ENCODE measurements around the gene FOXP1. TPM values are rescaled to one million over a fixed set of nuclear protein-coding genes. Genes with fewer than 3 reads are reported as not detected.

The FOXP1 gene
- total and polyA plus RNA-seq, 2 donors (not counting 1 experiment from before 2014, with no cell fraction given) = 70.3 to 101 TPM

GRCh38 chr3:71229905-71230657 is 353.4 kb downstream of the FOXP1 start:
- Histone ChIP-seq H3K9me3 (ENCODE audit: control insufficient read depth, insufficient read depth, low read depth, low read length) (no peaks in the 10 kb centered on the region), H4K20me1 (ENCODE audit: control insufficient read depth, extremely low read depth, insufficient read depth, low read length) (no peaks in the 10 kb centered on the region), H3K27me3 (ENCODE audit: control insufficient read depth, insufficient read depth, low read length) (no peaks in the 10 kb centered on the region), H3K4me1 (ENCODE audit: control insufficient read depth, extremely low read depth, insufficient read depth, low read length) (peaks cover 13% of the 10 kb centered on the region), H2AFZ (ENCODE audit: low read length) (no peak overlapping the region), H3K36me3 (ENCODE audit: control insufficient read depth, insufficient read depth, low read length) (no peaks in the 10 kb centered on the region), H3K27ac (ENCODE audit: insufficient read depth, low read length) (no peak overlapping the region), H3K4me2 (ENCODE audit: extremely low read depth, insufficient read depth, low read length) (no peak overlapping the region), H3K9ac (ENCODE audit: insufficient read depth, low read length) (no peak overlapping the region), H3K4me3 (replicated peaks in 1 of 4; ENCODE audit: control extremely low read depth in 1 of 4, insufficient read depth in 1 of 4, low read depth in 3 of 4, low read length in 4 of 4) (no peak overlapping the region), H3K79me2 (ENCODE audit: control insufficient read depth, insufficient read depth, low read length) (no peaks in the 10 kb centered on the region)
- TF ChIP-seq EZH2 (IDR thresholded peaks at IDR 0.05; ENCODE audit: low read length, missing control alignments) = no peak
- TF ChIP-seq CTCF (conservative IDR thresholded peaks at IDR 0.05 in 1 of 2, IDR thresholded peaks at IDR 0.05 in 1 of 2; ENCODE audit: low read depth in 1 of 2, low read length in 2 of 2) = no peak
- no peak for DNase-seq (ENCODE audit: low read depth in 2 of 2)

- no peaks in the 10 kb centered on the region for H3K9me3 ChIP-seq (ENCODE audit: control insufficient read depth, insufficient read depth, low read depth, low read length)
- no peak overlapping the region for H3K4me3 ChIP-seq (replicated peaks in 1 of 4; ENCODE audit: control extremely low read depth in 1 of 4, insufficient read depth in 1 of 4, low read depth in 3 of 4, low read length in 4 of 4)
- H3K36me3 ChIP-seq (ENCODE audit: control insufficient read depth, insufficient read depth, low read length) = no peaks in the 10 kb centered on the region
- H2AFZ ChIP-seq (ENCODE audit: low read length) = no peak overlapping the region
- no peak overlapping the region for H3K9ac ChIP-seq (ENCODE audit: insufficient read depth, low read length)
- H3K27ac ChIP-seq (ENCODE audit: insufficient read depth, low read length) = no peak overlapping the region
- no peak for TF ChIP-seq CTCF (conservative IDR thresholded peaks at IDR 0.05 in 1 of 2, IDR thresholded peaks at IDR 0.05 in 1 of 2; ENCODE audit: low read depth in 1 of 2, low read length in 2 of 2)
- TF ChIP-seq EZH2 (IDR thresholded peaks at IDR 0.05; ENCODE audit: low read length, missing control alignments) = no peak
- no peaks in the 10 kb centered on the region for H3K27me3 ChIP-seq (ENCODE audit: control insufficient read depth, insufficient read depth, low read length)
- H4K20me1 ChIP-seq (ENCODE audit: control insufficient read depth, extremely low read depth, insufficient read depth, low read length) = no peaks in the 10 kb centered on the region
- no peaks in the 10 kb centered on the region for H3K79me2 ChIP-seq (ENCODE audit: control insufficient read depth, insufficient read depth, low read length)
- DNase-seq (ENCODE audit: low read depth in 2 of 2) = no peak
- no peak overlapping the region for H3K4me2 ChIP-seq (ENCODE audit: extremely low read depth, insufficient read depth, low read length)
- peaks cover 17% of the 10 kb centered on the region for H3K4me1 ChIP-seq (ENCODE audit: control insufficient read depth, extremely low read depth, insufficient read depth, low read length)
These were observed 355.2 kb downstream of the FOXP1 start for GRCh38 chr3:71228156-71228866.

- Histone ChIP-seq H3K79me2 (ENCODE audit: control insufficient read depth, insufficient read depth, low read length) (no peaks in the 10 kb centered on the region), H3K9me3 (ENCODE audit: control insufficient read depth, insufficient read depth, low read depth, low read length) (no peaks in the 10 kb centered on the region), H3K27ac (ENCODE audit: insufficient read depth, low read length) (no peak overlapping the region), H3K9ac (ENCODE audit: insufficient read depth, low read length) (no peak overlapping the region), H3K4me1 (ENCODE audit: control insufficient read depth, extremely low read depth, insufficient read depth, low read length) (peaks cover 17% of the 10 kb centered on the region), H3K4me3 (replicated peaks in 1 of 4; ENCODE audit: control extremely low read depth in 1 of 4, insufficient read depth in 1 of 4, low read depth in 3 of 4, low read length in 4 of 4) (no peak overlapping the region), H3K36me3 (ENCODE audit: control insufficient read depth, insufficient read depth, low read length) (no peaks in the 10 kb centered on the region), H3K4me2 (ENCODE audit: extremely low read depth, insufficient read depth, low read length) (peak overlapping the region; percentile 76), H2AFZ (ENCODE audit: low read length) (peak overlapping the region; percentile 97), H4K20me1 (ENCODE audit: control insufficient read depth, extremely low read depth, insufficient read depth, low read length) (no peaks in the 10 kb centered on the region), H3K27me3 (ENCODE audit: control insufficient read depth, insufficient read depth, low read length) (no peaks in the 10 kb centered on the region)
- TF ChIP-seq CTCF (conservative IDR thresholded peaks at IDR 0.05 in 1 of 2, IDR thresholded peaks at IDR 0.05 in 1 of 2; ENCODE audit: low read depth in 1 of 2, low read length in 2 of 2) (no peak), EZH2 (IDR thresholded peaks at IDR 0.05; ENCODE audit: low read length, missing control alignments) (no peak)
- DNase-seq (ENCODE audit: low read depth in 2 of 2) = peak in 1 of 2 donors; percentile 37
These were observed 356.3 kb downstream of the FOXP1 start for GRCh38 chr3:71227270-71227661.

All from fibroblast of lung (primary cell).